ENCODE data around the gene GPLD1.

GPLD1 gene

GRCh38 chr6:24478903-24479302, 10.5 kb downstream of the GPLD1 start:
- Histone ChIP-seq H3K27me3 (ENCODE audit: control insufficient read depth, low read length) (no peaks in the 10 kb centered on the region), H3K27ac (ENCODE audit: low read depth, low read length) (no peak overlapping the region), H4K20me1 (ENCODE audit: control insufficient read depth, insufficient read depth, low read depth, low read length) (no peaks in the 10 kb centered on the region), H3K9me2 (replicated peaks; ENCODE audit: control insufficient read depth, low read length) (no peaks in the 10 kb centered on the region), H3K9me3 (ENCODE audit: control insufficient read depth, insufficient read depth, low read length) (no peaks in the 10 kb centered on the region), H3K79me2 (ENCODE audit: control insufficient read depth, low read length) (no peaks in the 10 kb centered on the region), H3K4me2 (ENCODE audit: low read length) (no peak overlapping the region), H3K4me1 (ENCODE audit: control insufficient read depth, low read length) (0 out of 2 replicates have a peak, but pooled peaks cover 4% of the 10 kb centered on the region), H3K4me3 (ENCODE audit: low read length) (no peak overlapping the region), H3F3A (ENCODE audit: control insufficient read depth, insufficient read depth) (no peaks in the 10 kb centered on the region), H3K36me3 (ENCODE audit: control insufficient read depth, low read length) (no peaks in the 10 kb centered on the region)
- TF ChIP-seq CTCF (IDR thresholded peaks at IDR 0.05; ENCODE audit: low read depth, low read length, poor library complexity, severe bottlenecking) = no peak
- no peak for TF ChIP-seq EZH2phosphoT487 (IDR thresholded peaks at IDR 0.05; ENCODE audit: borderline replicate concordance, low read length)

GRCh38 chr6:24477070-24477469, 12.3 kb downstream of the GPLD1 start:
- no peaks in the 10 kb centered on the region for H3K79me2 ChIP-seq (ENCODE audit: control insufficient read depth, low read length)

GRCh38 chr6:24476631-24477030, 12.7 kb downstream of the GPLD1 start:
- no peak overlapping the region for H3K4me3 ChIP-seq (ENCODE audit: low read length)
- H3K79me2 ChIP-seq (ENCODE audit: control insufficient read depth, low read length) = no peaks in the 10 kb centered on the region
- H4K20me1 ChIP-seq (ENCODE audit: control insufficient read depth, insufficient read depth, low read depth, low read length) = no peaks in the 10 kb centered on the region
- no peak overlapping the region for H3K4me2 ChIP-seq (ENCODE audit: low read length)
- H3K4me1 ChIP-seq (ENCODE audit: control insufficient read depth, low read length) = 0 out of 2 replicates have a peak, but pooled peaks cover 4% of the 10 kb centered on the region
- no peaks in the 10 kb centered on the region for H3K9me3 ChIP-seq (ENCODE audit: control insufficient read depth, insufficient read depth, low read length)
- no peaks in the 10 kb centered on the region for H3K36me3 ChIP-seq (ENCODE audit: control insufficient read depth, low read length)
- H3K27me3 ChIP-seq (ENCODE audit: control insufficient read depth, low read length) = no peaks in the 10 kb centered on the region
- TF ChIP-seq CTCF (IDR thresholded peaks at IDR 0.05; ENCODE audit: low read depth, low read length, poor library complexity, severe bottlenecking) (no peak), EZH2phosphoT487 (IDR thresholded peaks at IDR 0.05; ENCODE audit: borderline replicate concordance, low read length) (no peak)
- H3F3A ChIP-seq (ENCODE audit: control insufficient read depth, insufficient read depth) = no peaks in the 10 kb centered on the region
- H3K27ac ChIP-seq (ENCODE audit: low read depth, low read length) = no peak overlapping the region
- no peaks in the 10 kb centered on the region for H3K9me2 ChIP-seq (replicated peaks; ENCODE audit: control insufficient read depth, low read length)

More at GRCh38 chr6:24477070-24477469, 12.3 kb downstream of the GPLD1 start:
- no peaks in the 10 kb centered on the region for H3K9me3 ChIP-seq (ENCODE audit: control insufficient read depth, insufficient read depth, low read length)
- H4K20me1 ChIP-seq (ENCODE audit: control insufficient read depth, insufficient read depth, low read depth, low read length) = no peaks in the 10 kb centered on the region
- H3K4me3 ChIP-seq (ENCODE audit: low read length) = no peak overlapping the region
- no peaks in the 10 kb centered on the region for H3K9me2 ChIP-seq (replicated peaks; ENCODE audit: control insufficient read depth, low read length)
- H3K36me3 ChIP-seq (ENCODE audit: control insufficient read depth, low read length) = no peaks in the 10 kb centered on the region
- H3K4me2 ChIP-seq (ENCODE audit: low read length) = no peak overlapping the region
- H3K27me3 ChIP-seq (ENCODE audit: control insufficient read depth, low read length) = no peaks in the 10 kb centered on the region
- H3K27ac ChIP-seq (ENCODE audit: low read depth, low read length) = no peak overlapping the region
- H3K4me1 ChIP-seq (ENCODE audit: control insufficient read depth, low read length) = 0 out of 2 replicates have a peak, but pooled peaks cover 4% of the 10 kb centered on the region
- TF ChIP-seq CTCF (IDR thresholded peaks at IDR 0.05; ENCODE audit: low read depth, low read length, poor library complexity, severe bottlenecking) (no peak), EZH2phosphoT487 (IDR thresholded peaks at IDR 0.05; ENCODE audit: borderline replicate concordance, low read length) (no peak)
- H3F3A ChIP-seq (ENCODE audit: control insufficient read depth, insufficient read depth) = no peaks in the 10 kb centered on the region
